GM21360 (cell line): ENCODE results near the gene DERA.
"Not testable (repeated sequence)": the region's sequence is repeated elsewhere in the genome, so short reads cannot be mapped to it uniquely, and the experiment has no call there.

Experiments used
- ATAC-seq: cut with Tn5 transposase; IDR thresholded peaks from one replicate; pipeline ENCODE4 v1.9.1; 2021; ENCODE audit warnings: mild to moderate bottlenecking, moderate library complexity; ENCODE audit not compliant: unreplicated experiment

The DERA gene

DNA sequence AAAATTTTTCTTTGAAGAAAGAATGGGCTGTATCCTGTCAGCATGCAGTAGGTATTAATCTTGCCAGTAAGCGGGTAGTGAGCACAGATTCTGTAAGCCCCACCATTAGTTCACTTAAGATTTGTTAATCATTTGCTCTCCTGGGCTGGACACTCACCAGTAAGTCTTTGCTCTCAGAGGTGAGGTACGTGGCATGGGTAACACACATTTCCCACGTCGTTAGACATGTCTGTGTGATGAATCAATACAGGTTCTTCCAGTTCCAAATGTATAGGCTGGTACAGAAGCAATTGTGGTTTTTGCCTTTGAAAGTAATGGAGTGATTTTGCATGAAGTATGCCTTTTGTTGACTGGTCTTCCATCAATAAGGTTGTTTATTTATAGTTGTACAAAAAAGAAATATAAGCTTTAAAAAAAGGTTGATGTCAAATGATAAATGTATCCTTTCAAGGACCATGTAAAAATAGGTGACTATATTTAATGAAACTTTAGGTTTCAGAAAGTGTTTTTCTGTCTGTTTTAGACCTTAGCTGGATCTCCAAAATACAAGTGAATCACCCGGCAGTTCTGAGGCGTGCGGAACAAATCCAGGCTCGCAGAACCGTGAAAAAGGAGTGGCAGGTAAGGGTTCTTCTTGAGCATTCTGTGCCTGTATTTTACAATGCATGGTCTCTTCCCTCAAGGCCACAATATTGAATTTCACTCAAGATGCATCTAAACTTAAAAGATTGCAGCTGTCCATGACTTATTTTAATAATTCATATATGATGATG is 45.5 kb downstream of the DERA start:
- no peak for ATAC-seq

DNA sequence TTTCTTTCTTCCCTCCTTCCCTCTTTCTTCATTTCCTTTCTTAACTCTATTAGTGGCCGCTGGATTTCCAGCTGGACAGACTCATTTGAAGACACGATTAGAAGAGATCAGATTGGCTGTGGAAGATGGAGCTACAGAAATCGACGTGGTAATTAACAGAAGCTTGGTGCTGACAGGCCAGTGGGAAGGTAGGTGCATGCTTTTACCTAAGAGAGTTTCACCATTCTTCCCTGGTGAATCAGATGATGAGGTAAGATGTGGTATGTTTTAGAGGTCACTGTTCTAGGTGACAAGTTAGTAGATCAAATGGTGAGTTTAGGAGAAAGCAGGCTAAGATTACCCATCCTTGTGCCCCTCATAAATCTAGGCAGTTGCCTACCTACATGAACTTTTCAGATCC is 51.6 kb downstream of the DERA start:
- ATAC-seq, result no peak

DNA sequence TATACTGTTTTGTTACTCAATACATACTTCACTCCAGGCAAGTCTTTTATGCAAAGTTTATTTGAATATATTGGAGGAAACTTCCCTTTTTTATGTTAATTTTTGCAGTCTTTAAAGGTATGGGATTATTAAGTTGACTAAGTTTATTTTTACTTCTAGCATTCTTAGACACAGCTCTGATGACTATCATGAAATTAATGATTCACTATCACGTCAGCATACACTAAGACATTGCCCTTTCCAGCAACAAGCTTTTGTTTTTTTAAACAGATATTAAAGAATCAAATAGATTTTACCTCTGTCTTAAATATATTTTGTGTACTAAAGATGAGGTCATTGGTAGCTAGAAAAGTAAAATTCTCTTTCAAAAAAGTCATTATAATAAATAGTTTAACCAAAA is 52.1 kb downstream of the DERA start:
- no peak for ATAC-seq

DNA sequence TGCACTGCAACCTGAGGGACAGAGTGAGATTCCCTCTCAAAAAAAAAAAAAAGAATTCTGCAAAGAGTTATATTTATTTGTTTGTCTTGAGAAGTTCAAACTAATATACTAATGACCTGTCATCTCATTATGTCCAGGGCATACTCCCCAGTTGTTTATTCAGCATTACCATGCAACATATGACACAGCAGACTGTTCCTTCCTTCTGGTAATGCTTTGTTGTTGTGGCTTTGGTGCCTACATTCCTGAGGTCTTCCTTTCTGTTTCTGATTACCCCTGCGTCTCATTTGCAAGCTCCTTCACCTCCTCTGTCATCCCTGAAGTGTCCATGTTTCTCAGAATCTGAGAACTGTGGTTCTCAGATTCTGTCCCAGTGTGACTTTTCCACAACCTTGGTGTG is 55.3 kb downstream of the DERA start:
- ATAC-seq, result no peak

DNA sequence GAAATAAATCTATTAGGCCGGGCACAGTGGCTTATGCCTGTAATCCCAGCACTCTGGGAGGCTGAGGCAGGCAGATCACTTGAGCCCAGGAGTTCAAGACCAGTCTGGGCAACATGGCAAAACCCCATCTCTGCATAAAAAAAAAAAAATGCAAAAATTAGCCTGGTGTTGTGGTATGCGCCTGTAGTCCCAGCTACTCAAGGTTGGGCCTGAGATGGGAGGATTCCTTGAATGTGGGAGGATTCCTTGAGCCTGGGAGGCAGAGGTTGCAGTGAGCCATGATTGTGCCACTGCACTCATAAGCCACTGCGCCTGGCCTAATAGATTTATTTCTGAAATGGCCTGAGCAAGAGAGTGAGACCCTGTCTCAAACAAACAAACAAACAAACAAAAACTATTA is 55.9 kb downstream of the DERA start:
- ATAC-seq, result not testable (repeated sequence)

DNA sequence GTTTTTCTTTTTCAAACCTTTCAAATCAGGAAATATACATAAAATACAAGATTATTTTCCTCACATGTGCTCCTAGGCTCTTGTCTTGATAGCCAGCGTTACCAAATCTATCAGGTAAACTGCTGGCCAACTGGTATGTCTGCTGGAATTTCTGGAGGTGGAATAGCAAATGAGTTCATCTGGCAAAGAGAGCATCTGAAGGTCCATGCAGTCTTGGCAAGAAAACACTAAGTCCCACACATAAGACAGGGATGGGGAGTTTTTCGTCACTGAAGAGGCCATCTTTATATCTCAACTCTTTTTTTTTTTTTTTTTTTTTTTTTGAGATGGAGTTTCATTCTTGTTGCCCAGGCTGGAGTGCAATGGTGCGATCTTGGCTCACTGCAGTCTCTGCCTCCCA is 60.1 kb downstream of the DERA start:
- ATAC-seq, result no peak

DNA sequence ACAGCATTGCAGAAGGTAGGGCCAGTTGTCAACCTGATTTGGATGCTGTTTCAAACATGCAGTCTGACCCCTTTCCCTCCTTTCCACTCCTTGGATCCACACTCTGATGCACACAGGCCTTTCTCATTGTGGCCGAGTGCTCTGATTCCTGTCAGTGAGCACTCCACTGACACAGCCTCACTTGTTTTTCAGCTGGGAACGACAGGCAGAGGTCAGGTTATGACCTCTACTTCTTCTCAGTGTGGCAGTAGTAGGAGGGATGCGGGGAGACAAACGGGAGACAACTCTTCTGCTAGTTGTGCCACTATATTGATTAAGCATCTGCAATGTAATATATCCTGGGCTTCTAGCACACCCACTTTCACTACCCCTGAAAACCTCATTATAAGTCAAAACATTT is 61.8 kb downstream of the DERA start:
- ATAC-seq, result no peak

DNA sequence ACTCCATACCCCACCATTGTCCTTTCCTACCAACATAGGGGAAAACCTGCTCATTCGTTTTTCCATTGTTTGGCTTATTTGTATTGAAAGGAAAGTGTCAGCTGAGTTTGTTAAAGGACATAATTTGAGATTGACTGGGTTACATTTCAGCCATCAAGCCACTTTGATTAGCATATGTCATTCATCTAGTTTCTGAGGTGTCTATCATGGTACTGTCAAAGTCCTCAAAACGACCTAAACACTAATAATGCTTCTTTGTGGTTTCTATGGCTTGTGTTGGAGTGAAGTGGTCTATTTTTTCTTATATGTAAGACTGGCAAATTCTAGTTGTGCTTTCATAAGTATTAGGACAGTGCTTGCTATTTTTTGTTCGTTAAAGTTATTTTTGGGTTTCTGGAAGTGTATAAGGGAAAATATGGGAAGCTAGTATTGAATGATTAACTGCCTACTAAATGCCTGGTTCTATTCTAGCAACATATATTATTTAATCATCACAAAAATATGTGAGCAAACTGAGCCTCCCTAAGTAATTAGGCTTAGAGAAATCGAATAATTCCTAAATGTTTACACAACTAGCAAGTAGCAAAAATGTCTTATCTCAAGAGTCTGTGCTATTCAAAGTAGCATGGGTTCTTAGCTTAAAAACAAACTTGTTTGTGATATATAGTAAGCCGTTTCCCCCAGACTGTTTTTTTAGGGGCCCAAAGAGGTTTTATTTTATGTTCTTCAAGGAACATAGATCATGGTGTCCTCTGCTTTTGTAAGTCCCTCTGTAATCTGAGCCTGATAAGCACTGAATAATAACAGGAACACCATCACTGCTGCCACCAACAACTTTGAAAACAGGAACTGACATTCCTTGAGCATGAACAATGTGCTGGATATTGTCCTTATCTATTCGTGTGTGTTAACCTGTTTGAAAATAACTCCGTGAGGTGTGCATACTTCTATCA is 67.1 kb downstream of the DERA start:
- ATAC-seq, result no peak

DNA sequence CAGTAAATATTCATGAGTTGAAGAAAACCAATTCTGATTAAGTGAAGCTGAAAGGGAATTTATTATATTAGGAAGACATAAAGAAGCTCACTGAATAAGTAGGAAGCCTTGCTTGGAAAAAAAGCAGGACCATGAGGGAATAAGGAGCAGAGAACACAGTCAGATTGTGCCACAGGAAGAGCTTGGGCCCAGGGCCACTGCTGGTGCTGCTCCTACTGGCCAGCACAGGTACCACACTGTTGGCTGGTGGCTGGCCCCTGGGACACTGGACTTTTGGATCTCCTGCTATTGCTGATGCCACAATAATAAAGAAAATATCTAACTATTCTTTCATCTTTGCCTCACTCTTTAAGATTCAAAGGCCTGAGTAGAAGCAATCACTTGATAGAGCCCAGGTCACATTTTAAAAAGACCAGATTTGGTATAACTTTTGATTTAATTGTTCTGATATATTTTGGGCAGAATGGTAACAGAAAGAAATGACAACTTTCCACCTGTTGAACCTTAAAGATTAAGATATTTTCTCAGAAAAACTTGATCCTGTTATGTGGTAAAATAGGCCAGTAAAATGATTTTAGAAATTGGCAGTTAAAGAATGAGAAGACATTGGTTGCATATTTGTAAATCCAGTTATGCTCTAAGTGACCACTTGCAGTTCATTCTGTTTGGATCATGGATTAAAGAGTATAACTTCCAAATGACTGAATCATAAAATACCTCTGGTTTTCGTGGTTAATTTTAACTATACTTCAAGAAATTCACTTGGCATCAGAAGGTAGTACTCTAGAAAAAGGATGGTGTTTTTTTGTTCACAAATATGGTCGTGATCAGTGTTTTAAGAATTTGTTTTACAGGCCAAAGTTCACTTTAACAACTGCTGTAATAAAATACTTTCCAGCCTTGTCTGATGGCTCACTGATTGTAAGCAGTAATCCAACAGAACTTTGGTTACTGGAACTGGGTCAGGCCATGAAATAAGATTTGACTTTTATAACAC is 68.3 kb downstream of the DERA start:
- peak; percentile 65 for ATAC-seq

DNA sequence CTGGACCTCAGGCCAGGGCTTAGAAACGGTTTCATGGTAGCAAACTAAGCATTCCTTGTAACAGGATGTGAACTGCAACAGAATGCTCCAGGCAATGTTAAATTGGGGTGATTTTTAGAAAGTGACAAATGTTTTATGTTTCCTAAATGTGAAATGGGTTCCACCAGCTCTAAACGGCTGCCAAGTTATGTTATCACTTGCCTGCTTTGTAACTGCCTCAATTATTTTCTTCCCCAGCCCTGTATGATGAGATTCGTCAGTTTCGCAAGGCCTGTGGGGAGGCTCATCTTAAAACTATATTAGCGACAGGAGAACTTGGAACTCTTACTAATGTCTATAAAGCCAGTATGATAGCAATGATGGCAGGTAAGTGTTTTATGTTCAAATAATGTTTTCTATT is 70.9 kb downstream of the DERA start:
- ATAC-seq, result no peak

DNA sequence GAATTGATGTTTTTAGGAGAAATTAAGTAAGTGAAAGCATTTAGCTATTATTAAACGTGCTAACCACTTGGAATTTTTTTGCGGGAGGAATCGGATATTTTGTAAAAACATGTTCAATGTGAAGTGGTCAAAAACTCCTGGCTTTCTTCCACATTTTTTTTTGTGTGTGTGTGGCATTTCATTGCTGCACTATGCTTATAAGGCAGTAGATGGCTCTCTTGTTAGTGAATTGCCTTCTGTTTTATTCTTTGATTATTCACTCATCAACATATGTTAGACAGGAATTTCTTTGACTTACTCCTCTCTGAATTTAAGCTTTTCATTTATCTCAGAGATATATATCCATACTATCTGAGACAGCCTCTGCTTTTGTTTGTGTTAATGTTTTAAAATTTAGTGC is 71.3 kb downstream of the DERA start:
- no peak for ATAC-seq

DNA sequence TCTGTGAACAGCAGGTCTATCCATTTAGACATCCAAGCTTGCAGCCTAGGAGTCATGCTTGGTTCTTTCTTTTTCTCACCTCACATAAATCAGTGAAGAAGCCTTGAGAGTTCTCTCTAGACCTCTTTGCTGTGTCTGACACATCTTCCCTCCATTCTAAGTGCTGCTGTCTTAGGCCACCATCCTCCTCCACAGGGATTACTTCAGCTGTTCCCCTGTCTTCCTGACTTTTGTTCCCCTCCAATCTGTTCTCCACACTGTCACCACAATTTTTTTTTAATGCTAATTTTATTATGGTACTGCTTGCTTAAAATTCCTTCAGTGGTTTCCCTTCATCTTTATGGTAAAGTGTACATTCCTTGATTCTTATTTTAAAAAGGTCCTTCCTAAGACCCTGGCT is 71.8 kb downstream of the DERA start:
- ATAC-seq, result no peak

DNA sequence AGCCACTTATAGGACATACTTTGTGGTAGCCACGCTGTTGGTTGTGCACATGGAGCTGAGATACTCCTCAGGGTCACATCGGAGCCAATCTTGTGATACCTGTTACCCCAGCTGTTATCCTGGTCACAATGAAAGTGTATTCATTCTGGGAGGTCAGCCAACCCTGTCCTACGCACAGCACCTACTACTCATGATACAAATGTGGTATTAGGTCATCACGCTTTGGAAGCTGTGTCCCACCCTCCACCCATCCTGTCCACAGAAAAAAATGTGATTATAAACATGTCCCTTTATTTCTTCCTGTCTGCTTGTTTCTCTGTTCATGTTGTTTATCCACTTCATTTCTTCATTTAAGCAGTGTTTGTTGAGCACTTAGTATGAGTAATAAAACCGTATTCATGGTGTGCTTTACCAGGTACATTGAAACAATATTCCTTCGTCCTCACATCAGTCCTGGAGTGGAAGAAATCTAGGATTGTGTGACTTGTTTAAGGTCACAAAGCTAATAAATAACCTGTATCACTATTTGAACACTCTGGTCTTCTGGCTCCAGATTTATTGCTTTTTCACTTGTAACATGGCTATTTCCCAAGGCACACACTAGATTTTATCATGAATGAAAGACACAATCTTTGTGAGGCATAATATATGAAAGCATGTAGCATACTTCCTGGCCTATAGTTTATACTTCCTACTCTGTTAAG is 73.1 kb downstream of the DERA start:
- ATAC-seq, result no peak

DNA sequence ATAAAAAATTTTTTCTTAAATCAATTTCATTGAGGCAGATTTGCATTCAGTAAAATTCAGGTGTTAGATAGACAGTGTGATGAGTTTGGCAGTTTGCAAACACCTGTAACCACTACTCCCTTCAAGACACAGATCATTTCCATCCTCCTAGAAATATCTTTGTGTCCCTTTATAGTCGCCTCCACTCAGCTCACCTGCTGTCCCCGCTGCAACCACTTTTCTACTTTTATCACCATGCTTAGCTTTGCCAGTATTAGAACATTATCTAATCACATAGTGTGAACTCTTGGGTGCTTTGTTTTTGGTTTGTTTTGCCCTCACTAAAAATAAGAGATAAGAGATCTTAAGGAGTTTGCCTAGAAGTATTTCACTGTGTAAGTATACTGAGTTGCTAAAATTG is 73.8 kb downstream of the DERA start:
- ATAC-seq, result no peak

DNA sequence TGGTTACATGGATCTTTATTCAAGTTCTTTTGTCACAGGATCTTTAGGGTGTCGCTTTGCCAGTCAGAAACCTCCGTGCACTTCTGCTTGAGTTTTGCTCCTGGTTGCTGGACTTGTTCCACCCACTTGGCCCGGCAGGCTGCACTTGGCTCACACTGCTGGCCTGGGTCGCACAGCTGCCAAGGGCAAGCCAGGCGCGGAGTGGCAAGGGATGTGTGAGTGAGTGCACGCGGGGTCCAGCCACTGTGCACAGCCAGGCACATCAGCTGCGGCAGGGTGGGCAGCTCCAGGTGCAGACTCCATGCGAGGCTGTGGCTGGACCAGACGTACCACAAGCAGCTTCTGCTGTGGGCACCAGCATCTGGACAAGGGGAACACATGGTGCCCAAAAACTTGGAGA is 76.6 kb downstream of the DERA start:
- no peak for ATAC-seq

DNA sequence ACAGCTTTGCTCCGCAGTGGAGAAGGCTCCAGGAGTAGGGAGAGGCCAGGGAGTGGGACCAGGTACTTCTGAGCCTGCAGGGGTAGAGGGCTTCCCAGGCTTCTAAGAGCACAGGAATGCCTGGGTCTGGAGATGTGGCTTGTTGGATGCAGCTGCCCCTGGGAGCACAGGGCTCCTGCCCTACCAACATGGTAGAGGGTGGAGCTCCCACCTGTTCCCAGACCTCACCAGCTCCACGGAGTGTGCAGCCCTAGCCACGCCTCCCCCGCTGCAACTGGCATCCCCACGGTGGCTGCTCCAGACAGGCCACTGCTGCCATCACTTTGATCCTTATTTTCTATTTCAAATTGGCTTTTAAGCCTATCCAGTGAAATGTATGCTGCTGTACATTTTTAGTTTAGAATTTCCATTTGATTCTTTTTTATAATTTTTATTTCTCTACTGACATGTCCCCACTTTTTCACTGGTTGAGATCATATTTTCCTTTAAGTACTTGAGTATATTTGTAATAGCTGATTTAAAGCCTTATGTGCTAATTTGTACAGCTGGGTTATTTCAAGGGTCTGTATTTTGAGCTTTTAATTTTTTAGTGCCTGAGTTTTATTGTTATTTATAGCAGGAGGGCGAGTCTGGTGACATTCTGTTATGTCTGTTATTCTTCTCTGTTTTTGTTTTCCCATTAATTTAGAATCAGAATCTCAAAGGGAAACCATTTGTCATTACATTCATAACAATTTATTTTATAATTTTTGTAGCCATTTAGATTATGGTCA is 78.0 kb downstream of the DERA start:
- ATAC-seq, result no peak

DNA sequence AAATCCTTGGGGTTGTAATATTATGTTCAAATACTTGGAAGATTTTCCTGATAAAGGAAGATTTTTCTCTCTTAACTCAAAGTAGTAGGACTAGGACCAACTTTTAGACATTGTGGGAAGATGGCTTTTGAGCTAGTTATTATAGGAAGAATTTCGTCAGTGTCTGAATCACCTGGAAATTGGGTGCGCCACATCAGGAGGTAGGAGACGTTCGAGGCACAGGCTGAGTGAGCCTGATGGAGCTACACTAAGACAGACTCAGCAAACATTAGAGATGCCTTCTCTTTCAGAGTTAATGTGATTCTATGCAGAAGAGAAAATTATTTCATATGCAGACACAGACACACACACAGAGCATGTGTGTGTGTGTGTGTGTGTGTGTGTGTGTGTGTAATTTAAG is 84.7 kb downstream of the DERA start:
- ATAC-seq, result no peak

DNA sequence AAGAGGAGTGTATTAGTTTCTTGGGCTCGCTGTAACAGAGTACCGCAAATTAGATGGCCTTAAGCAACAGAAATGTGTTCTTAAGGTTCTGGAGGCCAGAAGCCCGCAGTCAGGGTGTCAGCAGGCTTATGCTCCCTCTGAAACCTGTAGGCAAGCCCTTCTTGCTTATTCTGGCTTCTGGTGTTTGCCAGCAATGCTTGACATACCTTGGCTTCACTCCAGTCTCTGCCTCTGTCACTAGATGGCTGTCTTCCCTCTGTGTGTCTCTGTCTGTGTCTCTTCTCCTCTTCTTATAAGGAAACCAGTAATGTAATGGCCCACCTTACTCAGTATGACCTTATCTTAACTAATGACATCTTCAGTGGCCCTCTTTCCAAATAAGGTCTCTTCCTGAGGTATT is 85.1 kb downstream of the DERA start:
- ATAC-seq, result no peak

DNA sequence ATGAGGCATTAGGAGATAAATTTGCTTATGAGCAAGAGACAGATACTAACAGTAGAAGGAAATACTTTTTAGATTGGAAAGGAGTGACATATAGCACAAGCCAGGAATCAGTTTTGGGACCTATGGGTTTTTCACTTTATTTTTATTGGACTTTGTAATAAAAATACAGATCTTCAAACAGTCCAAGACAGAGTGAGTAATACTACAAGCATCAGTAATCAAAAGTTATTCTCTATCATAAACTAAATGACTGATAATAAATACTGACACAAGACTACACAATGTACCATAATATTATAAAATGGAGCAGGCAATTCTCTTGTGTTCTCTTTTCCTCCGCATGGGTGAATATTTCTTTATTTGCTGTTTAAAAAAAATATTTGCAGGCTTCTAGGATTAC is 85.8 kb downstream of the DERA start:
- no peak for ATAC-seq

DNA sequence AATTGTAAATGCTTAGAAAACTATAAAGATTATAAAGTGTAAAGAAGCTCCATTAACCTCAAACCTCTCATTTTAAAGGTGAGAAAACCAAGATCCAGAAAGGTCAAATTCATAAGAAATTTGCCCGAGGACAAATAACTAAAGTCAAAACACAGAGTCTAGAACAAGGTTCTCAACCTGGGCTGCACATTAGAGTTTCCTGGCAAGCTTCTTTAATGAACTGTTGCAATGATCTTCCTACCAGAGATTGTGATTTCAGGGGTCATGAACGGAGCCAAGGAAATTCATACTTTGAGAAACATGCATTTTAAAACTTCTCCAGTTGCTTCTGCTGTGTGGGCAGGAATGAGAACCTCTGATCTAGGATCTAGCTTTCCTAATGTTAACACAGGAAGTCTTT is 86.8 kb downstream of the DERA start:
- no peak for ATAC-seq
